SK-N-DZ (cell line): ENCODE results near the gene GRID2.

ENCODE experiments used
- DNase-seq: peaks from one replicate; pipeline ENCODE4 v3.0.0-alpha.2; 2015; ENCODE audit warnings: low spot score

Gene GRID2

GRCh38 chr4:92953462-92953861, 649.7 kb downstream of the GRID2 start:
- DNase-seq, result no peak

GRCh38 chr4:92961881-92962280, 658.1 kb downstream of the GRID2 start:
- DNase-seq, result no peak

DNA sequence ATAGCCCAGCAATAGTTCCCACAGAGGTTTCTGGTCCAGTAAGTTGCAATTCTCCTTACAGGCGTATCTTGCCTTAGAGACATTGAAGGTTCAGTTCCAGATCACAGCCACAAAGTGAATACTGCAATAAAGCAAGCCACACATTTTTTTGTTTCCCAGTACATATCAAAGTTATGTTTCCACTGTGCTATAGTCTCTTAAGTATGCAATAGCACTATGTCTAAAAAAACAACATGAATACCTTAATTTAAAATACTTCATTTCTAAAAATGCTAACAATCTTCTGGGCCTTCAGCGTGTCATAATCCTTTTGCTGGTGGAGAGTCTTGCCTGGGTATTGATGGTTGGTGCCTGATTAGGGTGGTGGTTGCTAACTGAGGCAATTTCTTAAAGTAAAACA, 659.1 kb downstream of the GRID2 start:
- no peak for DNase-seq

- DNase-seq, result no peak
Measured at GRCh38 chr4:92968556-92968955, 664.8 kb downstream of the GRID2 start.

GRCh38 chr4:92968996-92969395, 665.2 kb downstream of the GRID2 start:
- DNase-seq, result no peak

GRCh38 chr4:92969650-92970379, 666.0 kb downstream of the GRID2 start:
- no peak for DNase-seq

GRCh38 chr4:92970996-92971395, 667.2 kb downstream of the GRID2 start:
- DNase-seq, result no peak

- DNase-seq, result peak; percentile 96
Measured at GRCh38 chr4:92988301-92988700, 684.5 kb downstream of the GRID2 start.

GRCh38 chr4:92992758-92993157, 689.0 kb downstream of the GRID2 start:
- peak; percentile 6 for DNase-seq

DNA sequence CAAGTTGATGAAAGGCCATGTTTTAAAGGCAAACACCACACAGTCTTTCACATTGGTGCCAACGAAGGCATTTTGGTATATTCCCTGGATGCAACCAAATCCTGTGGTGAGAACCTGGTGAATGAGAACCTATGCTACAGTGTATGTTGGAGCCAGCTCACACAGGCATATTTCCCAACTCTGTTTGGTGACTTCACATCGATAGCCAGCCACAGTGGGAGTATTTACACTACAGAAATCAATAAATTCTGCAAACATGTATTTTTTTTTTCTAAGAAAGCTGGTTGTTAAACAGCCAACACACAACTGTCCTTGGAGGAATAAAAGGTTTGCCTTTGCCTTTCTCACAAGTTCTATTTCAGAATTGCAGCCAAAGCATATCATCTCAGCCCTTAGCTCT, 691.0 kb downstream of the GRID2 start:
- DNase-seq, result no peak

- DNase-seq, result no peak
Measured at GRCh38 chr4:92996533-92996932, 692.8 kb downstream of the GRID2 start.

- no peak for DNase-seq
Measured at GRCh38 chr4:93000910-93001309, 697.1 kb downstream of the GRID2 start.

GRCh38 chr4:93002240-93002639, 698.5 kb downstream of the GRID2 start:
- DNase-seq, result no peak

DNA sequence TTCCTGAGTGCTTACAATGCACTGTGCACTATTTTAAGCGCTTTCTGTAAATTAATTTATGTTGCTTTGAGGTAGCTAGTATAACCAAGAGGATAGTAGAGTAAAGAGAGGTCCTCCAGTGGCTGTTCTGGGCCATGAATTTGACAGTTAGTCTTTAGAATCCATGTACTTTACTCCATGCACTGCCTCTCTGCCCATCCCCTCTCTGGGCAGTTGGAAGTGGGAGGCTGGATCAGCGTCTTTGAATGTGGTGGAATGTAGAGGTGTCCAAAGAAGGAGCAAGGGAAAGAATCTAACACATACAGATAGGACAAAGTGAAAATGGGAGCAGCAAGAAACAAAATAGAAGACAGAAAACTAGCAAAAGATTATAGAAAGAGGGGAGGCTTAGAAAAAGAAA, 712.6 kb downstream of the GRID2 start:
- no peak for DNase-seq

DNA sequence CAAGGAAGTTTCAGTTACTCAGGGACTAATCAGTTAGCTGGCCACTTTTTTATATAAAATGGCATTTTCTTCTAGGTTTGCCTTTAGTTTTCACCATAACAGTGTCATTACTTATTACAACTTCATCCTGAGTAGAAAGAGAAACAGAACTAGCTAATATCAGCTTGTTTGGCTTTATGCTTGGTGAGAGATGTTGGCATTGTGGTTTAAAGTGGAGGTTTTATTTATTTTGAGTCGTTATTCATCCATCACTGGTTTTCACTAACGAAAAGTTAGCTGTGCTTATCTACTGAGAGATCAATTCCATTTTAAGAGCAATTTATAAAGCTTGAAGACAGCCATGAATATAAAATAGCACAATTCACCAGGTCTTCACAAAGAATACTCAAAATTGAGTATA, 714.5 kb downstream of the GRID2 start:
- DNase-seq, result no peak

DNA sequence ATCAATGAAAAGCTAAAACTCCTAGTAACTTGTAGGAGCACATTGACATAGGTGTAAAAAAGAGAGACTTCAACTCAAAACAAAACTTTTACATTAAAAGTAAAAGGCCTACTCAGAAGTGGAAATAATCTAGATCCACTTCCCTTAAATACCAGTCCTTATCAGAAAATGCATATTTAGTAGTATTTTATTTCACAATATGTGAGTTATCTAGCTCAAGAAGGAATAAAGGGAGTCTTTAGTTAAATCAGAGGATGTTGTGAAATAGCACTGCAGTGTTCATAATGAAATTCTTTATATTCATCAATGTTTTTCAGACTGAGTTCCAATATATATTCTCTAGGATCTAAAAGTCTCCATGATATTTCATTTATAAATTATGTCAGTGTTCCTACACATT, 715.0 kb downstream of the GRID2 start:
- DNase-seq, result no peak

DNA sequence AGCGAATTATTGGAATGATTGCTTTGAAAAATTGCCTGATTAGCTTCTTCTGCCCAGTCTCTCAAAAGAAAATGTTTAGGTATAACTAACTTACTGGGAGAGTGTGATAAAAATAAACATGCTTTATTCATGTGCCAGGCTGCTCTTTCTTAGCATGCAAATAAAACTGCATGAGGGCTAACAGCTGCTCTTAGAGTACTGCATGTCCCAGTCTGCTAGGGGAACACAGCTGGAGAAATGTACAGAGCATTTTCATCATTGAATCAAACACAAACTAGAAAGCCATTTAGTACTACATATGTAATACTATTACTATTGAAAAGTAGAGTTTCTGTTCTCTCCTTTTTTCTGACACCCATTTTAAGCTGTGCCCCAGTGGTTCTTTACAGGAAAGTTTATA, 726.0 kb downstream of the GRID2 start:
- DNase-seq, result no peak

DNA sequence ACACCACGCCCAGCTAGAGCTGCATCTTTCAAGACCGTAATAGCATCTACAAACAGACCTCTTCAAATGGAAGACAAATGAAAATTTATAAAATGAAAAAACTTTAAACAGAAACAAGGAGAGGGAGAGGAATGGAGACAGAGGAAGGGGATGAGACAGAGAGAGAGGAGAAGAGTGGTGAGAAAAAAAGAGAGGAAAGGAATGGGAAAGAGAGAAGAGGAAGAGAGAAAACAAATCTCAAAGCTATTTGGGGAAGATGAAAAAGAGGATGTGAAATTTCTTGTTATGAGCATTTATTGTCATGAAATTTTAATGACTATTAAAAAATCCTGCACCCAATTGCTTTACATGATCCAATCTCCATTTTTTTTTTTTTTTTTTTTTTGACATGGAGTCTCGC, 726.9 kb downstream of the GRID2 start:
- DNase-seq, result no peak

- DNase-seq, result no peak
Measured at GRCh38 chr4:93031431-93032098, 727.8 kb downstream of the GRID2 start.

DNA sequence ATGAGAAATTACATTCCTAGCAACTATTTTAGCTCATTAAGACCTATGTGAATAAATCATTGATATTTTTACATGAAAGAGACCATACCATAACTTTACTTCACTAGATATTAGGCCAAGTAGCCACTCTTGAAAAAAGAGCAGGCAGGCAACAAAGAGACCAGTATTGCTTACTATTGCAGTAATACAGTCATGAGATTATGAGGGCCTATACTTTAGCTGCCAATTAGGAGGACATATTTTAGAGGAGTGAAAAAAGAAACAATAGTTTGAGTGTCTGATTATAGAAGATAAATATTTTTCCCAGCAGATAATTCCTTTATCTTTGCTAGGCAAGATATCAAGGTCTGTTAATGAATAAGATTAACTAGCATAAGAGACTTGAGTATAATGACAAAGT, 739.0 kb downstream of the GRID2 start:
- no peak for DNase-seq

DNA sequence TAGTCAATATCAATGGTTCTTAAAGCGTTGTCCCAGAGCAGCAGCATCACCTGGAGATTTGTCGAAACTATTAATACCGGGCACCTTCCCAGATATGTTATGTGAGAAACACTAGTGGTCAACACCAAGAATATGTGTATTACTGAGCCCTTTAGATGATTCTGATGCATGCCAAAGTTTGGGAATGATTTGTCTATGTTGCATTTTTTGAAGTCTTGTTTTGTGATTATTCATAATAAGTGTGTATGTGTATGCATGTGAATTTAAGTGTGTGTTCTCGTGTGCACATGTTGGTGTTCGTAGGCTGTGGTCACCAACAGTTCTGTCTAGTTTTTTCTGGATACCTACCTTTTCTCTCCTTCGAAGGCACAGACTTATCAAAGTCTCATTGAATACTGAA, 749.4 kb downstream of the GRID2 start:
- no peak for DNase-seq

DNA sequence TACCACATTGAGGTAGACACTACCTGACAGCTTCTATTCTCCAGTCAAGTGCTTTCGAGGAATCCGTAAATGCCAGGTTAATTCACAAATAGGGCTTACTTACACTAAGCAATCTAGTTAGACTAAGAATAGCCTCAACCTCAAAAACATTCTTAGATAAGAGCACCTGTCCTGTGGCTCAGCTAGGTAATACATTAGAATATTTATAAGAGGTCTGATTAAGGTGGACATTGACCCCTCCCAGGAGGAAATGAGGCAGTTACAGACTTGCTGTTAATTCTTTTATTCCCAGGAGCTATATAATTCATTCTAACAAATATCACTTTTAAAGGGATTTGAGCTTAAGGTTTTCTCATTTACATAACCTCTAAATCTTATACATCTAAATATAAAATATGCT, 758.1 kb downstream of the GRID2 start:
- no peak for DNase-seq

DNA sequence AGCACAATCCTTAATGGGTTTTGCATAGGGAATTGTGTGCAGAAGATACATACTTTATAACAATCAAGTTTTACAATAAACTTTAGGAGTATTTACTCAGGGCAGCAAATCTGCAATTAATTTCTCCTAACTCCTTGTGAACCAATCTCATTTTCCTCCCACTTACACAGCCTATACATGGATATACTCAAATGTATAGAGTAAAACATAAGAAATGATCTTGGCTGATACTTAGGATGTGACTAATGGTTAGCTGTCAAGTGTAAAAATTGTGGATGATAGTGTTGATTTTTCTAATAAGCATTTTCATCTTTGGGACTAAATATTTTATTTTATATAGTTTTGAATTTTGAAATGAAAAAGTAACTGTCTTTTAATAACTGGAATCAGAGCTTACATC, 759.6 kb downstream of the GRID2 start:
- no peak for DNase-seq

DNA sequence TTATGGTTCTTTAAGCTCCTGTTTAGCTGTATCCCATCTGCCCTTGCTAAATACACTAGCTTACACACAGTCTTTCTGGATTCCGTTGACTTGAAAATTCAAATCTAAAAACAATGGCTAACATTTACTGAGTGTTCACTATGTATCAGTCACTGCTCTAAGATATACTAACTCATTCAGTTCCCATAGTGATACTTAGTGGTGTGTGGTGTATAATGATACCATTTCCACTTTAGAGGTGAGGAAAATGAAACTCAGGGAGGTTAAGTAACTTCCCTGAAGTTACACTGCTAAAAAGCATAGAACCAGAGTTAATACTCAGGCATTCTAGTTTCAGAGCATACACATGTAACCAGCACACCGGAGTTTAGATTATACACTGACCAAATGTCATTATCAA, 762.0 kb downstream of the GRID2 start:
- no peak for DNase-seq
